ENCODE results near the gene RNF220. TPM values are rescaled to one million over a fixed set of nuclear protein-coding genes. Genes with fewer than 3 reads are reported as not detected.

The RNF220 gene
- total RNA-seq, 1 experiment from 2014 or later, result 92.4 TPM

GRCh38 chr1:44359234-44359935, 45.7 kb upstream of the RNF220 start:
- Mint-ChIP-seq H3K4me1 (ENCODE audit: low read depth, unreplicated experiment) (peaks cover 6% of the 10 kb centered on the region), H3K9me3 (ENCODE audit: unreplicated experiment) (no peaks in the 10 kb centered on the region), H3K27ac (ENCODE audit: unreplicated experiment) (no peak overlapping the region), H3K4me3 (ENCODE audit: unreplicated experiment) (no peak overlapping the region), H3K36me3 (ENCODE audit: insufficient read depth, unreplicated experiment) (peaks cover 6% of the 10 kb centered on the region), H3K27me3 (ENCODE audit: insufficient read depth, unreplicated experiment) (peaks cover 2% of the 10 kb centered on the region)
- H3K9me3 ChIP-seq, result no peaks in the 10 kb centered on the region
- H3K36me3 ChIP-seq (ENCODE audit: control insufficient read depth, insufficient read depth, low read length), result no peaks in the 10 kb centered on the region
- no peak for TF ChIP-seq CTCF (IDR thresholded peaks at IDR 0.05; ENCODE audit: insufficient read depth in 1 of 2, low read depth in 1 of 2, low read length in 1 of 2, severe bottlenecking in 1 of 2, unreplicated experiment in 1 of 2)
- H3K4me3 ChIP-seq (ENCODE audit: low read depth, low read length), result no peak overlapping the region
- POLR2A ChIA-PET, result no interaction called here
- no peak for DNase-seq
- H3K4me1 ChIP-seq, result no peaks in the 10 kb centered on the region
- no peaks in the 10 kb centered on the region for H3K27me3 ChIP-seq (replicated peaks; ENCODE audit: control insufficient read depth, insufficient read depth, low read length)
- no TSS peak for BruUV-seq (replicated peaks)
- CTCF ChIA-PET, result no interaction called here
- intact Hi-C loops (cut with micrococcal nuclease; ENCODE audit: unreplicated experiment), result no loop called here

- H3K9me3 ChIP-seq, result no peaks in the 10 kb centered on the region
- BruUV-seq (replicated peaks), result no TSS peak
- no peaks in the 10 kb centered on the region for H3K36me3 ChIP-seq (ENCODE audit: control insufficient read depth, insufficient read depth, low read length)
- H3K4me3 Mint-ChIP-seq (ENCODE audit: unreplicated experiment), result no peak overlapping the region
- no peaks in the 10 kb centered on the region for H3K27me3 ChIP-seq (replicated peaks; ENCODE audit: control insufficient read depth, insufficient read depth, low read length)
- no peak overlapping the region for H3K4me3 ChIP-seq (ENCODE audit: low read depth, low read length)
- no peaks in the 10 kb centered on the region for H3K4me1 Mint-ChIP-seq (ENCODE audit: low read depth, unreplicated experiment)
- CTCF ChIA-PET, result no interaction called here
- peaks cover 2% of the 10 kb centered on the region for H3K27me3 Mint-ChIP-seq (ENCODE audit: insufficient read depth, unreplicated experiment)
- no peaks in the 10 kb centered on the region for H3K9me3 Mint-ChIP-seq (ENCODE audit: unreplicated experiment)
- no peak overlapping the region for H3K27ac Mint-ChIP-seq (ENCODE audit: unreplicated experiment)
- intact Hi-C loops (cut with micrococcal nuclease; ENCODE audit: unreplicated experiment), result loop anchor here (5.0 kb wide), 1 partner anchor 144 kb away; no protein-coding TSS in a partner anchor
- peak in 1 of 2 experiments; percentile 20 for DNase-seq
- POLR2A ChIA-PET, result no interaction called here
- peak; percentile 18 to 44 for TF ChIP-seq CTCF (IDR thresholded peaks at IDR 0.05; ENCODE audit: insufficient read depth in 1 of 2, low read depth in 1 of 2, low read length in 1 of 2, severe bottlenecking in 1 of 2, unreplicated experiment in 1 of 2)
- no peaks in the 10 kb centered on the region for H3K4me1 ChIP-seq
- H3K36me3 Mint-ChIP-seq (ENCODE audit: insufficient read depth, unreplicated experiment), result no peaks in the 10 kb centered on the region
These were observed 43.6 kb upstream of the RNF220 start for GRCh38 chr1:44361478-44361877.

GRCh38 chr1:44366371-44366975, 38.6 kb upstream of the RNF220 start:
- no peak for DNase-seq
- Mint-ChIP-seq H3K9me3 (ENCODE audit: unreplicated experiment) (no peaks in the 10 kb centered on the region), H3K27ac (ENCODE audit: unreplicated experiment) (peak overlapping the region; percentile 36), H3K4me1 (ENCODE audit: low read depth, unreplicated experiment) (no peaks in the 10 kb centered on the region), H3K4me3 (ENCODE audit: unreplicated experiment) (no peak overlapping the region), H3K36me3 (ENCODE audit: insufficient read depth, unreplicated experiment) (no peaks in the 10 kb centered on the region), H3K27me3 (ENCODE audit: insufficient read depth, unreplicated experiment) (peaks cover 5% of the 10 kb centered on the region)
- H3K4me3 ChIP-seq (ENCODE audit: low read depth, low read length), result no peak overlapping the region
- ChIA-PET POLR2A (no interaction called here), CTCF (no interaction called here)
- no peaks in the 10 kb centered on the region for H3K9me3 ChIP-seq
- intact Hi-C loops (cut with micrococcal nuclease; ENCODE audit: unreplicated experiment), result no loop called here
- no peaks in the 10 kb centered on the region for H3K36me3 ChIP-seq (ENCODE audit: control insufficient read depth, insufficient read depth, low read length)
- TF ChIP-seq CTCF (IDR thresholded peaks at IDR 0.05; ENCODE audit: insufficient read depth in 1 of 2, low read depth in 1 of 2, low read length in 1 of 2, severe bottlenecking in 1 of 2, unreplicated experiment in 1 of 2), result no peak
- no TSS peak for BruUV-seq (replicated peaks)
- H3K27me3 ChIP-seq (replicated peaks; ENCODE audit: control insufficient read depth, insufficient read depth, low read length), result no peaks in the 10 kb centered on the region
- H3K4me1 ChIP-seq, result no peaks in the 10 kb centered on the region

Data from Caco-2 (cell line).